SIG-M5 treated with dmso at 0.1 percent for 504 hours (cell line): ENCODE results near the gene IGSF21.

Experiments
- DNase-seq: peaks from one replicate; lab custom pipeline; 2025; ENCODE audit not compliant: unreplicated experiment; lab: John Stamatoyannopoulos, UW

IGSF21 gene

GRCh38 chr1:18323259-18323658 lies 215.7 kb downstream of the IGSF21 start:
- DNase-seq, result no peak

- no peak for DNase-seq
Measured at GRCh38 chr1:18324246-18324645, 216.6 kb downstream of the IGSF21 start.

- DNase-seq, result no peak
Measured at GRCh38 chr1:18325136-18325535, 217.5 kb downstream of the IGSF21 start.

GRCh38 chr1:18326211-18326897 lies 218.8 kb downstream of the IGSF21 start:
- no peak for DNase-seq

GRCh38 chr1:18327650-18328049 lies 220.1 kb downstream of the IGSF21 start:
- no peak for DNase-seq

GRCh38 chr1:18328803-18329202 lies 221.2 kb downstream of the IGSF21 start:
- DNase-seq, result no peak

- DNase-seq, result no peak
Measured at GRCh38 chr1:18329469-18330253, 222.1 kb downstream of the IGSF21 start.

- DNase-seq, result no peak
Measured at GRCh38 chr1:18332576-18332975, 225.0 kb downstream of the IGSF21 start.

GRCh38 chr1:18333220-18333619 lies 225.6 kb downstream of the IGSF21 start:
- DNase-seq, result no peak

GRCh38 chr1:18336801-18337200 lies 229.2 kb downstream of the IGSF21 start:
- no peak for DNase-seq

GRCh38 chr1:18337757-18338156 lies 230.2 kb downstream of the IGSF21 start:
- no peak for DNase-seq

- no peak for DNase-seq
Measured at GRCh38 chr1:18339161-18339560, 231.6 kb downstream of the IGSF21 start.

- no peak for DNase-seq
Measured at GRCh38 chr1:18340158-18340764, 232.7 kb downstream of the IGSF21 start.

- no peak for DNase-seq
Measured at GRCh38 chr1:18340787-18341186, 233.2 kb downstream of the IGSF21 start.

GRCh38 chr1:18341291-18342069 lies 233.9 kb downstream of the IGSF21 start:
- no peak for DNase-seq

- no peak for DNase-seq
Measured at GRCh38 chr1:18342744-18343143, 235.1 kb downstream of the IGSF21 start.

GRCh38 chr1:18343581-18343980 lies 236.0 kb downstream of the IGSF21 start:
- no peak for DNase-seq

- no peak for DNase-seq
Measured at GRCh38 chr1:18344755-18345154, 237.2 kb downstream of the IGSF21 start.

- DNase-seq, result no peak
Measured at GRCh38 chr1:18347559-18347958, 240.0 kb downstream of the IGSF21 start.

GRCh38 chr1:18348354-18348753 lies 240.8 kb downstream of the IGSF21 start:
- DNase-seq, result no peak

GRCh38 chr1:18350747-18351146 lies 243.1 kb downstream of the IGSF21 start:
- no peak for DNase-seq
